ENCODE measurements around the gene OR4E2. TPM values are rescaled to one million over a fixed set of nuclear protein-coding genes. Genes with fewer than 3 reads are reported as not detected.
A peak's percentile ranks its signal among the peaks of the same experiment; 100 is the strongest.

Gene OR4E2
- total and polyA plus RNA-seq, 5 experiments from 2014 or later: not detected

GRCh38 chr14:21702316-21702715 is 48.7 kb downstream of the OR4E2 start:
- Mint-ChIP-seq H3K4me3 (no peak overlapping the region), H3K36me3 (peaks cover 0 to 13% (median 0%) of the 10 kb centered on the region in 3 donors), H3K4me1 (peaks cover 4 to 10% (median 8%) of the 10 kb centered on the region in 4 donors), H3K27ac (no peak overlapping the region), H3K9me3 (peaks cover 0 to 14% (median 0%) of the 10 kb centered on the region in 9 donors), H3K27me3 (peaks cover 2 to 20% (median 6%) of the 10 kb centered on the region in 5 donors)
- POLR2A ChIA-PET: no interaction called here
- no peak for DNase-seq
- ATAC-seq: no peak

GRCh38 chr14:21703357-21704326 is 50.0 kb downstream of the OR4E2 start:
- H3K36me3 Mint-ChIP-seq: peaks cover 0 to 19% (median 0%) of the 10 kb centered on the region in 3 donors
- no peak overlapping the region for H3K27ac Mint-ChIP-seq
- peaks cover 4 to 10% (median 8%) of the 10 kb centered on the region in 4 donors for H3K4me1 Mint-ChIP-seq
- POLR2A ChIA-PET: no interaction called here
- no peak overlapping the region for H3K4me3 Mint-ChIP-seq
- ATAC-seq (peak in 1 of 2 donors; percentile 57), DNase-seq (peak in 1 of 10 donors; percentile 25)
- peaks cover 4 to 21% (median 6%) of the 10 kb centered on the region in 5 donors for H3K27me3 Mint-ChIP-seq
- H3K9me3 Mint-ChIP-seq: peaks cover 0 to 24% (median 0%) of the 10 kb centered on the region in 9 donors

- DNase-seq (no peak), ATAC-seq (peak in 1 of 2 donors; percentile 53)
- Mint-ChIP-seq H3K36me3 (peaks cover 0 to 19% (median 2%) of the 10 kb centered on the region in 3 donors), H3K27ac (no peak overlapping the region), H3K4me3 (no peak overlapping the region), H3K27me3 (peaks cover 2 to 24% (median 4%) of the 10 kb centered on the region in 5 donors), H3K4me1 (peaks cover 4 to 10% (median 8%) of the 10 kb centered on the region in 4 donors), H3K9me3 (peaks cover 0 to 24% (median 0%) of the 10 kb centered on the region in 9 donors)
- POLR2A ChIA-PET: no interaction called here
Measured at GRCh38 chr14:21704338-21704737, 50.7 kb downstream of the OR4E2 start.

GRCh38 chr14:21711360-21711961 is 57.8 kb downstream of the OR4E2 start:
- Mint-ChIP-seq H3K27ac (peak overlapping the region in 9 of 10 donors; percentile 19 to 89 (median 68)), H3K36me3 (peaks cover 0 to 13% (median 2%) of the 10 kb centered on the region in 3 donors), H3K4me1 (peaks cover 0 to 8% (median under 1%) of the 10 kb centered on the region in 4 donors), H3K27me3 (peaks cover 2 to 35% (median 22%) of the 10 kb centered on the region in 5 donors), H3K9me3 (peaks cover 0 to 16% (median 0%) of the 10 kb centered on the region in 9 donors), H3K4me3 (peak overlapping the region in 8 of 10 donors; percentile 41 to 84 (median 66))
- ATAC-seq (peak; percentile 55 to 66), DNase-seq (peak in 6 of 10 donors; percentile 9 to 56 (median 36))
- POLR2A ChIA-PET: interaction anchor here (0.7 to 2.6 kb wide), 4 partner anchors 12 to 1146 kb away, joined by 3 to 12 read pairs (median 4); no protein-coding TSS in a partner anchor

- peak; percentile 55 to 69 for ATAC-seq
- POLR2A ChIA-PET: interaction anchor here (0.7 to 2.6 kb wide), 4 partner anchors 11 to 1145 kb away, joined by 3 to 12 read pairs (median 4); no protein-coding TSS in a partner anchor
- Mint-ChIP-seq H3K27ac (peak overlapping the region in 9 of 10 donors; percentile 19 to 89 (median 83)), H3K27me3 (peaks cover 5 to 41% (median 25%) of the 10 kb centered on the region in 5 donors), H3K4me1 (peaks cover 0 to 8% (median under 1%) of the 10 kb centered on the region in 4 donors), H3K4me3 (peak overlapping the region; percentile 30 to 84 (median 60)), H3K9me3 (peaks cover 0 to 10% (median 0%) of the 10 kb centered on the region in 9 donors), H3K36me3 (peaks cover 0 to 8% (median 2%) of the 10 kb centered on the region in 3 donors)
- peak in 2 of 10 donors; percentile 24 to 46 for DNase-seq
Measured at GRCh38 chr14:21712036-21712435, 58.4 kb downstream of the OR4E2 start.

- ATAC-seq: peak; percentile 35 to 49
- Mint-ChIP-seq H3K27me3 (peaks cover 3 to 59% (median 23%) of the 10 kb centered on the region in 5 donors), H3K4me1 (peaks cover 0 to 8% (median under 1%) of the 10 kb centered on the region in 4 donors), H3K4me3 (peak overlapping the region; percentile 26 to 84 (median 70)), H3K27ac (peak overlapping the region; percentile 19 to 91 (median 82)), H3K9me3 (no peaks in the 10 kb centered on the region), H3K36me3 (no peaks in the 10 kb centered on the region)
- DNase-seq: peak in 1 of 10 donors; percentile 28
- POLR2A ChIA-PET: no interaction called here
Measured at GRCh38 chr14:21714318-21714929, 60.8 kb downstream of the OR4E2 start.

Other genes with a start within 250 kb of the OR4E2 start
- 100 to 1,000 TPM; 136 to 146 TPM for gene CHD8, start 197.7 kb upstream of the OR4E2 start, total RNA-seq
- gene CHD8, start 197.7 kb upstream of the OR4E2 start, polyA plus RNA-seq: 10 to 100 TPM; 20.7 to 34.9 (median 29.4) TPM
- 10 to 100 TPM; 28.5 to 29.2 TPM for gene RAB2B, start 176.9 kb upstream of the OR4E2 start, total RNA-seq
- 10 to 100 TPM in 1 of 3 donors, 1 to 10 TPM in 2; 8.7 to 11.0 (median 9.9) TPM for gene RAB2B, start 176.9 kb upstream of the OR4E2 start, polyA plus RNA-seq
- gene TOX4, start 176.6 kb upstream of the OR4E2 start, total RNA-seq: 10 to 100 TPM; 86.2 to 90.2 TPM
- 10 to 100 TPM; 68.6 to 87.5 (median 75.8) TPM for gene TOX4, start 176.6 kb upstream of the OR4E2 start, polyA plus RNA-seq
- 100 to 1,000 TPM; 113 to 116 TPM for gene METTL3, start 142.5 kb upstream of the OR4E2 start, total RNA-seq
- gene METTL3, start 142.5 kb upstream of the OR4E2 start, polyA plus RNA-seq: 10 to 100 TPM; 12.4 to 24.5 (median 20.5) TPM
- 1 to 10 TPM; 6.2 to 6.7 TPM for gene SALL2, start 127.5 kb upstream of the OR4E2 start, total RNA-seq
- gene SALL2, start 127.5 kb upstream of the OR4E2 start, polyA plus RNA-seq: 1 to 10 TPM; 2.5 to 3.8 (median 2.5) TPM
- gene OR10G3, start 73.8 kb upstream of the OR4E2 start, total RNA-seq: not detected
- not detected for gene OR10G3, start 73.8 kb upstream of the OR4E2 start, polyA plus RNA-seq
- gene OR10G2, start 18.9 kb upstream of the OR4E2 start, total RNA-seq: not detected
- gene OR10G2, start 18.9 kb upstream of the OR4E2 start, polyA plus RNA-seq: under 1 TPM in 2 of 3 donors, not detected in 1; 0.24 to 0.35 TPM
- under 1 TPM in 1 of 2 experiments, not detected in 1; 0.13 TPM for gene OR4E1, start 20.0 kb downstream of the OR4E2 start, total RNA-seq
- not detected for gene OR4E1, start 20.0 kb downstream of the OR4E2 start, polyA plus RNA-seq

All from naive thymus-derived CD8-positive, alpha-beta T cell (primary cell).